ENCODE measurements around the gene ASPA.
"Not testable (repeated sequence)": the region's sequence is repeated elsewhere in the genome, so short reads cannot be mapped to it uniquely, and the experiment has no call there.

The ASPA gene

GRCh38 chr17:3475812-3476610, at the start of gene ASPA:
Gene ASPA (plus strand): TSS chr17:3475997. CDS start chr17:3476160, 163 bp downstream.
- TF ChIP-seq CTCF (conservative IDR thresholded peaks at IDR 0.05) (no peak), ZFX (IDR thresholded peaks at IDR 0.05) (no peak)
- H3K27ac ChIP-seq = no peak within 1 kb of the TSS

GRCh38 chr17:3433215-3433614, 42.6 kb upstream of the ASPA start:
- not testable (repeated sequence) for H3K27ac ChIP-seq

GRCh38 chr17:3433741-3434140, 42.1 kb upstream of the ASPA start, which contains the start of gene OR1E2:
Gene OR1E2 (minus strand): TSS chr17:3433841. CDS start chr17:3433841, 0 bp downstream.
- TF ChIP-seq ZFX (IDR thresholded peaks at IDR 0.05) (no peak), CTCF (conservative IDR thresholded peaks at IDR 0.05) (no peak)
- no peak within 1 kb of the TSS for H3K27ac ChIP-seq

GRCh38 chr17:3438368-3438767, 37.4 kb upstream of the ASPA start:
- no peak for TF ChIP-seq ZFX (IDR thresholded peaks at IDR 0.05)
- no peak for TF ChIP-seq CTCF (conservative IDR thresholded peaks at IDR 0.05)
- H3K27ac ChIP-seq = no peak overlapping the region

GRCh38 chr17:3440451-3440850, 35.3 kb upstream of the ASPA start:
- no peak overlapping the region for H3K27ac ChIP-seq
- TF ChIP-seq ZFX (IDR thresholded peaks at IDR 0.05) = no peak
- TF ChIP-seq CTCF (conservative IDR thresholded peaks at IDR 0.05) = no peak

GRCh38 chr17:3447625-3448024, 28.2 kb upstream of the ASPA start:
- no peak overlapping the region for H3K27ac ChIP-seq
- peak; percentile 34 for TF ChIP-seq CTCF (conservative IDR thresholded peaks at IDR 0.05)
- TF ChIP-seq ZFX (IDR thresholded peaks at IDR 0.05) = no peak

- TF ChIP-seq ZFX (IDR thresholded peaks at IDR 0.05) (no peak), CTCF (conservative IDR thresholded peaks at IDR 0.05) (peak; percentile 19)
- no peak overlapping the region for H3K27ac ChIP-seq
Measured at GRCh38 chr17:3448059-3448665, 27.6 kb upstream of the ASPA start.

GRCh38 chr17:3466355-3466754, 9.4 kb upstream of the ASPA start:
- H3K27ac ChIP-seq = not testable (repeated sequence)
